NCI-H2029 (cell line): ENCODE data around the gene CARD11.
A peak's percentile ranks its signal among the peaks of the same experiment; 100 is the strongest.

Experiments
- DNase-seq: peaks from one replicate; lab custom pipeline; 2025; lab: John Stamatoyannopoulos, UW

The CARD11 gene

DNA sequence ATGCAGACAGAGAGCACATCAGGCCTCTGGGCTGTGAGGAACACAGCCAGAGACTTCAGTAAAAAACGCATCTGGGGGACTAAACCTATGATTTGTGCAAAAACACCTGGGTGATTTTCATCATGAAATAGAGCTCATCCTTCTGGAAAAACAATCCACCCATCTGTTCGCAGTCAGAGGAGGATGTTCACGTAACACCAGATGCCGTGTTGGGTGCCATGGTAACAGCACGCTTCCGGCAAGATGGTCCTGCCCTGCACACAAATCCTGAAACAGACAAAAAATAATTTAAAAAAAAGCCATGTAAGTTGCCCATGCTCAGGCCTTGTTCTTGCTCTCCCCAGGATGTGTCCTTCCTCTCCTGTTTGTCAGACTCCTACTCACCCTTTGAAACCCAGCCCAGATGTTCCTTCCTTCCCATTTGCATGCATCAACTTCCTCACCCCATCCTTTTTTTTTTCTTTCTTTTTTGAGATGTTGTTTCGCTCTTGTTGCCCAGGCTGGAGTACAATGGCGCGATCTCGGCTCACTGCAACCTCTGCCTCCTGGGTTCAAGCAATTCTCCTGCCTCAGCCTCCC is 171.3 kb downstream of the CARD11 start:
- DNase-seq, result no peak

DNA sequence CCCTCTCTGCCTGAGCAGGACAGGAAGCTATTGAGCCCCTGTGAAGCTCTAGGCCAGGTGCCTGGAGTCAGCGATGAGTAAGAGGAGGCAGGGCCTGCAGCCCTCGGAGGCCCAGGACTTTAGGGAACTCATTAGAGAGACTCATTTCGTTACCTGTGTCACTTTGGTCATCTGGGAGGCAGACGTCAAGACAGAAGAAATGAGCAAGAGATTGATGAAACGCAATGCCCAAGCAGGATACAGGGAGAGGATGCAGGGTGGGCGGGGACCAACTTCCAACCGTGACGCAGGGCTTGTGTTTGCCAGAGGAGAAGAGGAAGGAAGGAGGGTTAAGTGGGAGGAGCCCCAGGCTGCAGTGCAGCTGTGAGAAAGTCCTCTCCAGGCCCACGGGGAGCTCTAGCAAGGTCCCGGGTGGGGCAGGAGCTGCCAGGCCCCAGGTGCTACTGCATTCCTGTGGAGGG is 173.2 kb downstream of the CARD11 start:
- peak; percentile 56 for DNase-seq

DNA sequence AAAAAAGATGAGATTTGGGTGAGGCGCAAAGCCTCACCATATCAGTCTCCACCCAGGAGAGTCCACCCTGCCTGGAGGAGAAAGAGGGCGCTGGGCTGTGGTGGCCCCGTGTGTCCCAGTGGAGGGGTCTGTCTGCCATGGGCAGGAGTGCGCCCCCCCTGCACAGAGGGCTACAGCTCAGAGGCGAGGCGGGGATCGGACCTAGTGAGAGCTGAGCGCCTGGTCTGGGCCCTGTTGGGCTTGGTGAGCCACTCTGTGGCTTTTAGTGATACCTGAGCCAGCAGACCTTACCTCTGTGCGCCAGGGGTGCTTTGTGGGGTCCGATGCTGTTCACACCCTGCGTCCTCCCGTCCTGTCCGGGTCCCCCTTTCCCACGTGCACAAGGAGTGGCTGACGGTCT is 173.7 kb downstream of the CARD11 start:
- no peak for DNase-seq

DNA sequence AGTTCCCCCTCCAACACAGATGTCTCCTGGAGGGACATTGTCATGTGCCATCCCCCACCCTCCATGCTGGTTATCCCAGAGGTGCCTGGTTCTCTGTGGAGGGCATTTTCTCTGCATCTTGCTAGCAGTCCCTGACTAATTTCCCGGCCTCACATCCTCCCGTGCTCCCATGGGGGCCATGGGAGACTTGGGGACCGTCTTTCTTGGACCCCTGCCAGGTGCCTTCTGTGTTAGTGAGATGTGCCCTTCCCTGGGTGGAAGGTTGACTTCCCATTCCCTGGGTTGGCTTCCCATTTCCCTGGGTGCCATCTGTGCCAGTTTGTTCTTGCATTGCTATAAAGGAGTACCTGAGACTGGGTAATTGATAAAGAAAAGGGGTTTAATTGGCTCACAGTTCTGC is 177.1 kb downstream of the CARD11 start:
- no peak for DNase-seq

DNA sequence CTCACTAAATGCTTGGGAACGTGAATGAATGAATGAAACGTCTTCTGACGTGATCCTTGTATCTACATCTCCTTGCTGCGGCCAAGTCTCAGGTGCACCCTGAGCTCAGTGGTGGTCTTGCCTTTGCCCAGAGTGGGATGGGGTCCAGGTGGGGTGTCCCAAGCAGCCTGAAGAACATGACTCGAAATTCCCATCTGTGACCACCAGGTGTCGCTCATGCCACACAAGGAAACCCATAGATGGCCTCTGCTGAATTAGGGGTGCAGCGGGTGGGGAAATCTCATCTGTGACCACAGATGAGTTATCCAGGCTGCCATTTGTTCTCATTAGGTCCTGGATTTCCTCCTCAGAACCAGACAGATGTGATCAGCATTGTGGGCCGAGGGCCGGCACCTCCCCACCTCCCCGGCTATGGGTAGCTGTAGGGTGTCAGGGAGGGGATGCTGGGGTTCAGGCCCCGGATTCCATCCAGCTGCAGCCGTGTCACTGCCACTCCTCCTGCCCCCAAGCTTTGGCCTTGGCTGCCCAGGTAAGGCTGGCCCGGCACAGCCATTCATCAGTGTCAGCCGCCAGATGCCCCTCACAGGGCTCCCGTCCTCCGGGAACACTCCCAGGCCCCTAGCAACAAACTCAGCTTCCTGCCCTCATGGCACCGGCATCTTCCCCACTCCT is 178.5 kb downstream of the CARD11 start:
- DNase-seq, result no peak

DNA sequence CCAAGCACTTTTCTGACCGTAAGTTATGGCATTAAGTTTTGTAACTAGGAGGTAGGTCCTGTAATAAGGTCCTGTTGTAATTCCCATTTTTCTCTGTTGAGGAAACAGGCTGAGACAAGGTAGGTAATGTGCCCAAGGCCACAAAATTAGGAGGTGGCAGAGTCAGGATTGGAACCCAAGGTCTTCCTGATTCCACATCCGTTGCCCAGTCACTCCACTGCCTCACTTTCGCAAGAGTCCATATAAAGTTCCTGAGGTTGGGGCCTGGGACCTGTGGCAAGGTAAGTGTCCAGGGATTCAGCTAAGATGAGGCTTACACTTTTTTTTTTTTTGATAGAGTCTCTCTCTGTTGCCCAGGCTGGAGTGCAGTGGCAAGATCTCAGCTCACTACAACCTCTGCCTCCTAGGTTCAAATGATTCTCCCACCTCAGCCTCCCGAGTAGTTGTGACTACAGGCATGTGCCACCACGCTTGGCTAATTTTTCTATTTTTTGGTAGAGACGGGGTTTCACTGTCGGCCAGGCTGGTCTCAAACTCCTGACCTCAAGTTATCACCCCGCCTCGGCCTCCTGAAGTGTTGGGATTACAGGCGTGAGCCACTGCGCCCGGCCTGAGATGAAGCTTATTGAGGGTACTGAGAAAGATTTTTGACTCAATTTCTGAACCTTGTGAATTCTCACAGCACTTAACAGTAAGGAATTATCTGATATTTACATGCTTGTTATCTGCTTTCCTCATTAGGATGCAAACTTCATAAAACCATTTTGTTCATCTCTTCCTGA is 179.3 kb downstream of the CARD11 start:
- DNase-seq, result no peak

DNA sequence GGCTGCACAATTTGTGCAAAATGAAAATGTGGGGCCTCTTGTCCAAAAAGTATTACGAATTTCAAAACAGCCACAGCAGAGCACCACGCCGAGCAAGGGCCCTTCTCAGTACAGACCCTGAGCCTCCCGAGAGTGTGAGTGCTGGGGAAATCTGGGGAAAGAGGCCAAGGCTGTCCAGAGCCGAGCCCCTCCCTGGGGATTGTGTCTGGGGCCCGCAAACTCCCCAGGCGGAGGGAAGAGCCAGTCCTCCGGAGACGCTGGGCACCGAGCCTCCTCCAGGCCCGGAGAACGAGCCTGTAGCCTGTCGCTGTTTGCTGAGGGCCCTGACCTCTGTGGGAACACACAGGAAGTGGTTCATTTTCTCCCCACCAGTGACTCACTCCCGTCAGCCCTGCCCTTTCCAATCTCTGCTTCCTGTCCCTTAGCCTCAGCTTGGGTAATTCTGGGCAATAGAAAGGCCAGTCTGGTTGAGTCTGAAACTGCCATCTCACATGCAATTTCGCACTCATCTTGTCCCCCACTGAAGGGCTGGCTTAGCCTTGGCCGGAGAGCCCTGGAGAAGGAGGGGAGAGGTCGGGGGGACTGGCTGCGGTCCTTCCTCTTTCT is 180.1 kb downstream of the CARD11 start:
- peak; percentile 35 for DNase-seq

DNA sequence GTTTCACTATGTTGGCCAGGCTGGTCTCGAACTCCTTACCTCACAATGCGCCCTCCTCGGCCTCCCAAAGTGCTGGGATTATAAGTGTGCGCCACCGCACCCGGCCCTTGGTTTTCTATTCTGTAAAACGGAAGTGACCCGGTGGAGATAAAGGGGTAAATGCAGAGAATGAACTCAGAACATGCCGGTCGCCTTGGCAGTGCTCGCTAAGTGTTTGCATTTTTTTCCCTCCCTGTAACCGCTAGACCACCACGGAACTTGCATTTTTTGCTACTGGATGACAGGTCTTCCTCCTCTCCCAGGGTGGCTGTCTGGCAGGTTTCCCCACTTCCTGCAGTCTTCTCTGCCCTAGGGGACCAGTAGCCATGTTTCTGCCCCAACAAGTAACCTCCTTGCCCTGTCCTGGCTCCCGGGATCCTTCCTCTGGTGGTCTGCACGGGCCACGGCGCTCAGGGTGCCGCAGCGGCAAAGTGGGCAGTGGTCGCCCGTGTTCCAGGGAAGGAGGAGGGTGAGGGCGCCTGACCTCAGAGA is 180.8 kb downstream of the CARD11 start:
- no peak for DNase-seq

DNA sequence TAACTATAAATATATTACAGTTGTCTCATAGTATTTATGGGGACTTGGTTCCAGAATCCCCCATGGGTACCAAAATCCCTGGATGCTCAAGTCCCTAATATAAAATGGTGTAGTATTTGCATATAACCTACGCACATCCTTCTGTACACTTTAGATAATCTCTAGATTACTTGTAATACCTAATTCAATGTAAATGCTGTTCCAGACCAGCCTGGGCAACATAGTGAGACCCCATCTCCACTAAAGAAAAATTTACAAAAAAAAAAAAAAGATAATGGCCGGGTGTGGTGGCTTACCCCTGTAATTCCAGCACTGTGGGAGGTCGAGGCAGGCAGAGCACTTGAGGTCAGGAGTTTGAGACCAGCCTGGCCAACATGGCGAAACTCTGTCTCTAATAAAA is 182.2 kb downstream of the CARD11 start:
- no peak for DNase-seq

DNA sequence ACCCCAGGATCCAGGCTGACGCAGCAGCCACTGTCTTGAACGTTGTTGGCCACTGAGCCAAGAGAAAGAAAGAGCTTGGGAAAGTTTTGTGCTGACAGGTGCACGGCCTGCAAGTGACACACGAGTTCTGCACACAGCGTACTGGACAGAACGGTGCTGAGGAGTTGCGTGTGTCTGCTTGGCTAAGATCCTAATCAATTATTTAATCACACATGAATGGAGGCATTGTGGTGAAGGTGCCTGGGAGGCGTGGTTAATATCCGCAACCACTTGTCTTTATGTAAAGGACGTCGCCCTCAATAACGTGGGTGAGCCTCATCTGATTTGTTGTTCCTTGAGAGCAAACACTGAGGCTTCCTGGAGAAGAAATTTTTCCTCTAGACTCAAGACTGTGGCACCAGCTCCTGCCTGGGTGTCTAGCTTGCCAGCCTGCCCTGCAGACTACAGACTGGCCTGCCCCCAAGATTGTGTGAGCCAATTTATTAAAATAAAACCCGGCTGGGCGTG is 183.0 kb downstream of the CARD11 start:
- peak; percentile 50 for DNase-seq

DNA sequence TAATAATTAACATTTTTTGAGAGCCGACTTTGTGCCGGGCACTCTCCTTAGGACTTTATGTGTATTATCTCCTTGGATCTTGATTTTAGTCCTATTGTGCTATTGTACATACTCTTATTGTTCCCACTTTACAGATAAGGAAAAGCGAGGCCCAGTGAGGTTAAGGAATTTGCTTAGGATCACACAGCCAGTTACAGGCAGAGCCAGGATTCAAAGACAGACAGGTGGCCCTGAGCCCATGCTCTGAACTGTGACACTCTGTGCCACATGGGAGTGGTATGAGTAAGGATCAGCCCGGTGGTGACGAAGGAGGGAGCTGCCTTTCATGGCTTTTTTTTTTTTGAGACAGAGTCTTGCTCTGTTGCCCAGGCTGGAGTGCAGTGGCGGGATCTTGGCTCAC is 183.7 kb downstream of the CARD11 start:
- no peak for DNase-seq

DNA sequence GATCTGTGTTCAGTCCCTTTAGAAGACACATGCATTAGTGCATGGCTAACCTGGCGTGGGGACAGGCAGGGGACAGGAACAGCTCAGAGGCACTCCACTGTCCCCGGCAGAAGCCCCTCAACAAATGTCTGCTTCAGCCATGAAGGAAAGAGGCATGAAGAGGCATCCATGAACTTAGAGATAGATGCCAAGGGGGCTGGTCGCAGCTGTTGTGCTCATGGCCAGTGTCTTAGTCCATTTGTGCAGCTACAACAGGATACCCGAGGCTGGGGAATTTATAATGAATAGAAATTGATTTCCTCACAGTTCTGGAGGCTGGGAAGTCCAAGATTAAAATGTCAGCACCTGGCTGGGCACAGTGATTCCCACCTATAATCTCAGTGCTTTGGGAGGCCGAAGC is 185.0 kb downstream of the CARD11 start:
- DNase-seq, result no peak

DNA sequence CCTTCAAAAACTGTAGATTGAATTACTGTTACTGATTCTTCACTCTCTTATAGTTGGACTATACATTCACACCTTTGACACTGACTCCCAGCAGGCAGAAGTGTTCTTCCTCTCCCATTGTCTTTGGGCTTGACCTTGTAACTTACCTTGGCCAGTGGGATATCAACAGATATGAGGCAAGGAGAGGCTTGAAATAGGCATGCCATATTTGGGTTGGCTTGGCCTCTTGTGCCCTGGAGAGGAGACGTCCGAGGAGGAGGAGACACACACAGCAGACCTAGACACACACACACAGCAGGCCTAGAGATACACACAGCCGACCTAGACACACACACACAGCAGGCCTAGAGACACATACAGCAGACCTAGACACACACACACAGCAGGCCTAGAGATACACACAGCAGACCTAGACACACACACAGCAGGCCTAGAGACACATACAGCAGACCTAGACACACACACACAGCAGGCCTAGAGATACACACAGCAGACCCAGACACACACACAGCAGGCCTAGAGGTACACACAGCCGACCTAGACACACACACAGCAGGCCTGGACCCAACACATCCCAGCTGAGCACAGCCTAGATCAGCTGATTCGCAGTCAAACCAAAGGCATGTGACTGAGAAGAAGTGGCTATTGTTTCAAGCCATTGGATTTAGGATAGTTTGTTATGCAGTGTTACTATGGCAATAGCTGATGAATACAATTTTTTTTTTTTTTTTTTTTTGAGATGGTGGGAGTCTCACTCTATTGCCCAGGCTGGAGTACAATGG is 187.1 kb downstream of the CARD11 start:
- DNase-seq, result peak; percentile 50
